ENCODE results near the gene TPX2.

Gene TPX2, protein sequence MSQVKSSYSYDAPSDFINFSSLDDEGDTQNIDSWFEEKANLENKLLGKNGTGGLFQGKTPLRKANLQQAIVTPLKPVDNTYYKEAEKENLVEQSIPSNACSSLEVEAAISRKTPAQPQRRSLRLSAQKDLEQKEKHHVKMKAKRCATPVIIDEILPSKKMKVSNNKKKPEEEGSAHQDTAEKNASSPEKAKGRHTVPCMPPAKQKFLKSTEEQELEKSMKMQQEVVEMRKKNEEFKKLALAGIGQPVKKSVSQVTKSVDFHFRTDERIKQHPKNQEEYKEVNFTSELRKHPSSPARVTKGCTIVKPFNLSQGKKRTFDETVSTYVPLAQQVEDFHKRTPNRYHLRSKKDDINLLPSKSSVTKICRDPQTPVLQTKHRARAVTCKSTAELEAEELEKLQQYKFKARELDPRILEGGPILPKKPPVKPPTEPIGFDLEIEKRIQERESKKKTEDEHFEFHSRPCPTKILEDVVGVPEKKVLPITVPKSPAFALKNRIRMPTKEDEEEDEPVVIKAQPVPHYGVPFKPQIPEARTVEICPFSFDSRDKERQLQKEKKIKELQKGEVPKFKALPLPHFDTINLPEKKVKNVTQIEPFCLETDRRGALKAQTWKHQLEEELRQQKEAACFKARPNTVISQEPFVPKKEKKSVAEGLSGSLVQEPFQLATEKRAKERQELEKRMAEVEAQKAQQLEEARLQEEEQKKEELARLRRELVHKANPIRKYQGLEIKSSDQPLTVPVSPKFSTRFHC

DNA sequence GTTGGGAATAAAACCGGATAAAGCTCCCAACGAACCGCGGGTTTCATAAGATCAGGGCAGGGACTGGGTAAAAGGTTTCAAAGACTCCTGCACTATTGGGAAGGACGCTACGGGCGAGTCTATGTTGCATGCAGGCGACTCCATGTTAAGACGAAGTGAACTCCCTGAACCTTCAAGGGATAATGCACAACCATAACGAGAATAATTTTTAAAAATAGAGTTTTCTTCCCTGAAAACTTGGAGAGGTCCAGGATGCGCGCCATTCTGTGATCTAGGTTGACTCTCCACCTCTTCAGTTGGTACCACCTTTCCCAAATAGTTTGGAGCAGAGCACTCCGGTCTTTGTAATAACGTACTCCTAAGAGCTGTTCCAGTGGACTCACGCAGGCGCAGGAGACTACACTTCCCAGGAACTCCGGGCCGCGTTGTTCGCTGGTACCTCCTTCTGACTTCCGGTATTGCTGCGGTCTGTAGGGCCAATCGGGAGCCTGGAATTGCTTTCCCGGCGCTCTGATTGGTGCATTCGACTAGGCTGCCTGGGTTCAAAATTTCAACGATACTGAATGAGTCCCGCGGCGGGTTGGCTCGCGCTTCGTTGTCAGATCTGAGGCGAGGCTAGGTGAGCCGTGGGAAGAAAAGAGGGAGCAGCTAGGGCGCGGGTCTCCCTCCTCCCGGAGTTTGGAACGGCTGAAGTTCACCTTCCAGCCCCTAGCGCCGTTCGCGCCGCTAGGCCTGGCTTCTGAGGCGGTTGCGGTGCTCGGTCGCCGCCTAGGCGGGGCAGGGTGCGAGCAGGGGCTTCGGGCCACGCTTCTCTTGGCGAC, at the start of gene TPX2:
TPX2 (plus strand) TSS at position 562 of the 821 bp plus-strand sequence. CDS start 18,187 bp downstream, outside the sequence.
- H3K4me3 ChIP-seq (ENCODE audit: control insufficient read depth, low read depth, low read length) = peak within 1 kb of the TSS; percentile 83
- TF ChIP-seq, protein P1, sequence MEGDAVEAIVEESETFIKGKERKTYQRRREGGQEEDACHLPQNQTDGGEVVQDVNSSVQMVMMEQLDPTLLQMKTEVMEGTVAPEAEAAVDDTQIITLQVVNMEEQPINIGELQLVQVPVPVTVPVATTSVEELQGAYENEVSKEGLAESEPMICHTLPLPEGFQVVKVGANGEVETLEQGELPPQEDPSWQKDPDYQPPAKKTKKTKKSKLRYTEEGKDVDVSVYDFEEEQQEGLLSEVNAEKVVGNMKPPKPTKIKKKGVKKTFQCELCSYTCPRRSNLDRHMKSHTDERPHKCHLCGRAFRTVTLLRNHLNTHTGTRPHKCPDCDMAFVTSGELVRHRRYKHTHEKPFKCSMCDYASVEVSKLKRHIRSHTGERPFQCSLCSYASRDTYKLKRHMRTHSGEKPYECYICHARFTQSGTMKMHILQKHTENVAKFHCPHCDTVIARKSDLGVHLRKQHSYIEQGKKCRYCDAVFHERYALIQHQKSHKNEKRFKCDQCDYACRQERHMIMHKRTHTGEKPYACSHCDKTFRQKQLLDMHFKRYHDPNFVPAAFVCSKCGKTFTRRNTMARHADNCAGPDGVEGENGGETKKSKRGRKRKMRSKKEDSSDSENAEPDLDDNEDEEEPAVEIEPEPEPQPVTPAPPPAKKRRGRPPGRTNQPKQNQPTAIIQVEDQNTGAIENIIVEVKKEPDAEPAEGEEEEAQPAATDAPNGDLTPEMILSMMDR (conservative IDR thresholded peaks at IDR 0.05; ENCODE audit: control insufficient read depth, insufficient read depth, low read depth, low read length) = peak; percentile 1
- DNase-seq (ENCODE audit: low read depth) = peak; percentile 97

DNA sequence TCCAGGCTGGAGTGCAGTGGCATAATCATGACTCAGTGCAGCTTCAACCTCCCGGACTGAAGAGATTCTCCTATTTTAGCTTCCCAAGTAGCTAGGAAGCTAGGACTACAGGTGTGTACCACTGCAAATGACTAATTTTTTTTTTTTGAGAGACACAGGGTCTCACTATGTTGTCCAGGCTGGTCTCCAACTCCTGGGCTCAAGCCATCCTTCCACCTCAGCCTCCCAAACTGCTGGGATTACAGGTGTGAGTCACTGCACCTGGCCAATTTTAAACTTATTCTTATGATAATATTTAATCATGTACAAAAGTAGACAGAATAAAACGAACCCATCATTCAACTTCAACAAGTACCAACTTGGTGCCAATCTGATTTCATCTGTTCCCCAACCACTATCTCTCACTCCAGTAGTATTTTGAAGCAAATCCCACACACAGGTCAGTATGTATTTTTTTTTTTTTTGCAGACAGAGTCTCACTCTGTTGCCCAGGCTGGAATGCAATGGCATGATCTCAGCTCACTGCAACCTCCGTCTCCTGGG, 48.9 kb upstream of the TPX2 start:
- no peak for DNase-seq (ENCODE audit: low read depth)
- TF ChIP-seq, protein P1 (conservative IDR thresholded peaks at IDR 0.05; ENCODE audit: control insufficient read depth, insufficient read depth, low read depth, low read length) = no peak
- H3K4me3 ChIP-seq (ENCODE audit: control insufficient read depth, low read depth, low read length) = no peak overlapping the region

DNA sequence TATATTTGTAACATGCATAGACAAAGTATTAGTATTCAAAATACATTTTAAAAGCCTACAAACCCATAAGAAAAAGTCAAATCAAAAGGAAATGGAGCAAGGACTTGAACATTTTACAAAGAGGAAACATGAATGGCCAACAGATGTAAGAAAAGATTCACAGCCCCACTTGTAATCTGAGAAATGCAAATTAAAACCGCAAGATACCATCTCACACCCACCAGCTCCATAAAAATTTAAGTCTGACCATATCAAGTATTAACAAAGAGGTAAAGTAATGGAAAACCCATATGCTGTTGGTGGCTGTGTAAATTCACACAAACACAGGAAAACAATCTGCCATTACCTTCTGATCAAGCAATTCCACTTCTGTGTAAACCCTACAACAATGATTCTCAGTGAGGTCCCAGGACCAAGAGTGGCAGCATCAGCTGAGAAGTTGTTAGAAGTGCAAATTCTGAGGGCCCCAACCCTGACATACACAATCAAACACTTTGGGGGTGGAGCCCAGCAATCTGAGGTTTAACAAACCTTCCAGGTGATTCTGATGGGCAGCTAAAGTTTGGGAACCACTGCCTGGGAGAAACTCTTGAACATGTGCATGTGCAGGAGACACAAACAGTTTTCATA, 47.3 kb upstream of the TPX2 start:
- TF ChIP-seq, protein P1 (conservative IDR thresholded peaks at IDR 0.05; ENCODE audit: control insufficient read depth, insufficient read depth, low read depth, low read length) = no peak
- peak; percentile 46 for DNase-seq (ENCODE audit: low read depth)
- H3K4me3 ChIP-seq (ENCODE audit: control insufficient read depth, low read depth, low read length) = no peak overlapping the region

DNA sequence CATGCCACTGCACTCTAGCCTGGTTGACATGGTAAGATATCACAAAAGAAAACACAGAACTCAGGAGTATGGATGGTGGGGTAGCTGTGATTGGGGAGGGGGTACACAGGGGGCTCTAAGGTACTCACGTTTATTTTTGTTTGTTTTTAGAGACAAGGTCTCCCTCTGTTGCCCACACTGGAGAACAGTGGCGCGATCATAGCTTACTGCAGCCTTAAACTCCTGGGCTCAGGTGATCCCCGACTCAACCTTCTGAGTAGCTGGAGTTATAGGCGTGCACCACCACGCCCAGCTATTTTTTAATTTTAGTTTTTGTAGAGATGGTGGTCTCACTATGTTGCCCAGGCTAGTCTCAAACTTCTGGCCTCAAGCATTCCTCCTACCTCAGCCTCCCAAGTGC, 45.7 kb upstream of the TPX2 start:
- TF ChIP-seq, protein P1 (conservative IDR thresholded peaks at IDR 0.05; ENCODE audit: control insufficient read depth, insufficient read depth, low read depth, low read length) = no peak
- no peak overlapping the region for H3K4me3 ChIP-seq (ENCODE audit: control insufficient read depth, low read depth, low read length)

DNA sequence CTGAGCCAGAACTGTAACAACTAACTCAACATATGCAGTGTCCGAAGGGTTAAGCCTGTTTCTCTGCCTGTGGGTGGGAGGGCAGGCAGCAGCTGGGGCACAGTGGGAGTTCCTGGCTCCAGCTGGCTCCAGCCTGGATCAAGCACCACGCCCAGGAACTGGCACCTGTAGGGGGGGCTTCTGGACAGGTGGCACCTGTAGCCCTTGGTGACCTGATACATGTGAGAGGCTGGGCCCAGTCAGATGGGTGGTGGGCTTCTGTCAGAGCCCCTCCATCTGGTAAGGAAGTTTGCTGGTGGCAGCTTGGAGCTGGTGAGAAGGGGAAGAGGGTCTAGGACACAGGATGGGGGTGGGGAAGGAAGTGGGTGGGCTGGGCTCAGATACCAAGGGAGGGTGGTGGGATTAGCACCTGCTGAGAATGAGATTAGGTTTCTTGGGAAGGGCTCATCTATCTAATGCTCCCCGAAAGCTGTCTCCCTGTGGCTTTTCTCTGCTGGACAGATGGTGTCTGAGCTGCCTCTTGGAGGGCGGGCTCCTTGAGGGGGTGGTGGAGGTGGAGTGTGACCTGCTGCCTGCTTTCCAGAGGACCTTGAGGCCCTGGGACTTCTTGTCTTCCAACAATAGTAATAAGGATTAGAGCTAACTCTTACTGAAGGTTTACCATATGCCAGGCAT, 45.0 kb upstream of the TPX2 start:
- no peak overlapping the region for H3K4me3 ChIP-seq (ENCODE audit: control insufficient read depth, low read depth, low read length)
- TF ChIP-seq, protein P1 (conservative IDR thresholded peaks at IDR 0.05; ENCODE audit: control insufficient read depth, insufficient read depth, low read depth, low read length) = no peak
- no peak for DNase-seq (ENCODE audit: low read depth)

More for the DNA sequence above, 45.7 kb upstream of the TPX2 start:
- no peak for DNase-seq (ENCODE audit: low read depth)
